Measurements from ENCODE around the gene SFT2D1.

Gene SFT2D1

GRCh38 chr6:166308769-166309589, 33.4 kb downstream of the SFT2D1 start:
- no peaks in the 10 kb centered on the region for H3K36me3 Mint-ChIP-seq (ENCODE audit: low read depth)
- TF ChIP-seq, protein P1, sequence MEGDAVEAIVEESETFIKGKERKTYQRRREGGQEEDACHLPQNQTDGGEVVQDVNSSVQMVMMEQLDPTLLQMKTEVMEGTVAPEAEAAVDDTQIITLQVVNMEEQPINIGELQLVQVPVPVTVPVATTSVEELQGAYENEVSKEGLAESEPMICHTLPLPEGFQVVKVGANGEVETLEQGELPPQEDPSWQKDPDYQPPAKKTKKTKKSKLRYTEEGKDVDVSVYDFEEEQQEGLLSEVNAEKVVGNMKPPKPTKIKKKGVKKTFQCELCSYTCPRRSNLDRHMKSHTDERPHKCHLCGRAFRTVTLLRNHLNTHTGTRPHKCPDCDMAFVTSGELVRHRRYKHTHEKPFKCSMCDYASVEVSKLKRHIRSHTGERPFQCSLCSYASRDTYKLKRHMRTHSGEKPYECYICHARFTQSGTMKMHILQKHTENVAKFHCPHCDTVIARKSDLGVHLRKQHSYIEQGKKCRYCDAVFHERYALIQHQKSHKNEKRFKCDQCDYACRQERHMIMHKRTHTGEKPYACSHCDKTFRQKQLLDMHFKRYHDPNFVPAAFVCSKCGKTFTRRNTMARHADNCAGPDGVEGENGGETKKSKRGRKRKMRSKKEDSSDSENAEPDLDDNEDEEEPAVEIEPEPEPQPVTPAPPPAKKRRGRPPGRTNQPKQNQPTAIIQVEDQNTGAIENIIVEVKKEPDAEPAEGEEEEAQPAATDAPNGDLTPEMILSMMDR (IDR thresholded peaks at IDR 0.05; ENCODE audit: unreplicated experiment in 3 of 3) = no peak
- no peak overlapping the region for H3K27ac Mint-ChIP-seq
- H3K4me1 Mint-ChIP-seq = peaks cover 10% of the 10 kb centered on the region
- H3K27me3 Mint-ChIP-seq (ENCODE audit: low read depth) = peaks cover 50% of the 10 kb centered on the region
- peak overlapping the region; percentile 47 to 54 (median 53) for H3K4me3 Mint-ChIP-seq
- no peaks in the 10 kb centered on the region for H3K9me3 Mint-ChIP-seq

GRCh38 chr6:166308033-166308768, 34.1 kb downstream of the SFT2D1 start, which contains the start of gene PRR18:
Gene PRR18, minus strand, starts transcription at chr6:166308392. Its CDS starts 250 bp downstream, at chr6:166308142.
- Mint-ChIP-seq H3K4me3 (peak within 1 kb of the TSS; percentile 47 to 70 (median 53)), H3K27ac (no peak within 1 kb of the TSS), H3K4me1 (peaks cover 10% of the 10 kb centered on the region), H3K9me3 (no peaks in the 10 kb centered on the region), H3K27me3 (ENCODE audit: low read depth) (peaks cover 56% of the 10 kb centered on the region), H3K36me3 (ENCODE audit: low read depth) (no peaks in the 10 kb centered on the region)
- TF ChIP-seq, protein P1 (IDR thresholded peaks at IDR 0.05; ENCODE audit: unreplicated experiment in 3 of 3) = no peak

DNA sequence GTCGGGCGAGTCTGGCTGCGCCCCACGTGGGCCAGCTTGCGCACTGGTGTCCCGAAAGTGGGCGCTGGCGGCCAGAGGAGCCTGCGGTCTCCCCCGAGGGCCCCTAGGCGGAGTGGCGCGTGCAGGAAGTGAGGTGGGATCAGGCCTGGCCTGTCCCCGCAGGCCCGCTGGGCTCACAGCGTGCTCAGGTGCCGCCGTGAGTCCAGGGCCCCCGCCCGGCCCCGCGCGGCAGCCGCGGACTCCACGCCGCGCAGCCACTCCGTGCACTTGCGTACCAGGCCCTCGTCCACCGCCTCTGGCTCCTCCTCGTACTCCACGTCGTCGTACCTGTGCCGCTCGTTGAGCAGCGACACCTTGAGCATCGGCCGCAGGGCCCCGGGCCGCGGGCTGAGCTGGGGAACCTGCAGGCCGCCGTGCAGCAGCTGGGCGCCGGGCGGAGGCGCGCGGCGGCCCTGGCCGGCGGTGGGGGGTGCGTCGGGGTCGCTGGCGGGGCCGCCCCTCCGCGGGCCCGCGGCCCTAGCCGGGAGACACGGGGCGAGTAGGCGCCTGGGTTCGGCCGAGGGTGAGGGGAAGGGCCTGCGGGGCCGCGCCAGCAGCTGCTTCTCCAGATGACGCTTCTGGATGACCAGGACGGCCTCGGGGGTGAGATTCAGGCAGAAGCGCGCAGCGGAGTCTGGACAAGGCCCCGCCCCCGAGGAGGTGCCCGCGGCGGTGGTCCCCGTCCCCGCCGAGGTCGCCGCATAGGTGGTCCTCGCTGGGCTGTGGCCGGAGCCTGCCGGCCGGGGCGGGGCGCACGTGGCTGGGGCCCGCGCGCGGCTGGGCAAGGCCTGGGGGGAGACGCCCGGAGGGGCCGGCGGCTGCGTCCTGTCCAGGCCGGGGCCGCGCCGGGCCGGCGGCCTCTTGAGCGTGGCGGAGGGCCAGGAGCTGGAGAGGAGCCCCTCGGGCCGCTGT, 35.0 kb downstream of the SFT2D1 start:
- TF ChIP-seq, protein P1 (IDR thresholded peaks at IDR 0.05; ENCODE audit: unreplicated experiment in 3 of 3) = no peak
- peaks cover 65% of the 10 kb centered on the region for H3K27me3 Mint-ChIP-seq (ENCODE audit: low read depth)

DNA sequence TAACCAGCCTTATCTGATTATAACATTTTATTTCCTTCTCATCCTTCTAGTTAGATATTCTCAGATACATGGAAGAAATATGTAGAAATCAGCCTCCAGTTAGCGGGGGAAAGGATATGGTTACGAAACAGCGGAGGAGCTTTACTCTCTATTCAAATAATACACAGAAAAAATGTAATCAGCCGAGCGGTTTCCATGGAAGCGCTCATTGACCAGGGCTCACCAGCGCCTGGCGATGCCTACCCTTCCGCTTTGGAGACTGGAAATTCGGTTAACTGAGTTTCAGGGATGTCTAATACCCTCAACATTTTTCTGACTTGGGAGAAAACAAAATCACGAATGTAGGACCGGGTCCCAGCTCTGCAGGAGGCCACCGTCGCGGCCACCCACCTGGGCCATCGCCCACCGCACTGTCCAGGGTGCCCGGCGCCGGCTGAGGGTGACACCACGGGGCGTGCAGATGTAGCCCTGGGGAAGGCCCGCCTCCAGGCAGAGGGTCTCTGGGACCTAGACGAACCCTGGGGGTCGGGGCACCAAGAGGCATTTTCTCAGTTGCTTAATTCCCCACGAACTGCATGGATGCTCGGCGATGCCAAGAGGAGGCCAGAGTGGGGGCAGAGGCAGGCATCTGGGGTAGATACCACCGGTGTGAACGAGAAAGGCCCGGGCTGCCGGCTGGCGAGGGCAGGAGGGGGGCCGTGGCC, 35.8 kb downstream of the SFT2D1 start:
- Mint-ChIP-seq H3K9me3 (no peaks in the 10 kb centered on the region), H3K27ac (no peak overlapping the region), H3K36me3 (ENCODE audit: low read depth) (no peaks in the 10 kb centered on the region), H3K4me1 (peaks cover 10% of the 10 kb centered on the region), H3K4me3 (peak overlapping the region; percentile 67 to 78 (median 67)), H3K27me3 (ENCODE audit: low read depth) (peaks cover 69% of the 10 kb centered on the region)
- TF ChIP-seq, protein P1 (IDR thresholded peaks at IDR 0.05; ENCODE audit: unreplicated experiment in 3 of 3) = no peak

More for the DNA sequence above, 35.0 kb downstream of the SFT2D1 start:
- Mint-ChIP-seq H3K36me3 (ENCODE audit: low read depth) (no peaks in the 10 kb centered on the region), H3K4me1 (peaks cover 10% of the 10 kb centered on the region), H3K27ac (no peak overlapping the region), H3K9me3 (no peaks in the 10 kb centered on the region), H3K4me3 (peak overlapping the region in 2 of 3 experiments; percentile 40 to 70)

DNA sequence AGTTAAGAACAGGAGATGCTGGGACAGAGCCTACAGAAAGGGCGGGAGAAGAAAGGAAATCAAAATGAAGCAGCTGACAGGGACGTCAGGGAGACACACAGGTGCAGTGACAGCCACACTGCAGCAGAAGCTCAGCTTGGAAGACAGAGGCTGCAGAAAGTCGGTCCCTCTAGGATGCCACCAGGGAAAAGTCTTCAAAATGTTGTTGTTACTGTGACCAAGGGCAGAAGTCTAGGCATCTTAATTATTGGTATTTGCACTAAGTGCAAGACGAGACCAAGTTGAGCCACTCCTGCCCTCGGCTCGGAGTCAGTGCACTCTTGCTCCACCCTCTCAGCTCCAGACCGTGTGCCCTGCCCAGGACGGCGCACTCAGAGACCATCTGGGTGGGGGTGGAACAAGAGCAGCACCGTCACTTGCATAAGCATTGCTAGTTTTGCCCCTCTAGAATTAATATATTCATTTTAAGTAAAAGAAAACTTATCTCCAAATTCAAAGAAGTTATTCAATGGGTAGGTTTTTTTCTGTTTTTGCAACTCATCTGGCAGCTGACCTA, 36.7 kb downstream of the SFT2D1 start:
- Mint-ChIP-seq H3K27ac (no peak overlapping the region), H3K27me3 (ENCODE audit: low read depth) (peaks cover 70% of the 10 kb centered on the region), H3K4me3 (peak overlapping the region; percentile 67 to 78 (median 67)), H3K36me3 (ENCODE audit: low read depth) (no peaks in the 10 kb centered on the region), H3K9me3 (no peaks in the 10 kb centered on the region), H3K4me1 (peaks cover 10% of the 10 kb centered on the region)
- TF ChIP-seq, protein P1 (IDR thresholded peaks at IDR 0.05; ENCODE audit: unreplicated experiment in 3 of 3) = no peak
